Lower leg skin (tissue), 4 donors: ENCODE measurements around the gene LRG1. TPM values are rescaled to one million over a fixed set of nuclear protein-coding genes. Genes with fewer than 3 reads are reported as not detected.
"Not testable (repeated sequence)": the region's sequence is repeated elsewhere in the genome, so short reads cannot be mapped to it uniquely, and the experiment has no call there.

ENCODE experiments used
- DNase-seq, 2 donors: peaks; one replicate each; pipeline ENCODE4 v3.0.0-alpha.2; 2019; ENCODE audit warnings: low spot score in 2 of 2
- H3K4me3 ChIP-seq: fragments of 200-600 bp; sonication (generic); 2 replicates; pipeline ENCODE4 v1.5.1; 2017; ENCODE audit warnings: mild to moderate bottlenecking, low read depth; ENCODE audit not compliant: poor library complexity, severe bottlenecking
- CTCF ChIP-seq, 3 donors: fragments of 450-650 bp; IDR thresholded peaks; one replicate each; pipeline ENCODE4 v1.5.1; 2016; ENCODE audit warnings: antibody characterized with exemption in 3 of 3, mild to moderate bottlenecking in 3 of 3, moderate library complexity in 2 of 3
- POLR2A ChIP-seq, 2 donors: fragments of 450-650 bp; IDR thresholded peaks; one replicate each; pipeline ENCODE4 v1.6.1; 2016 to 2017; ENCODE audit warnings: antibody characterized with exemption in 2 of 2, mild to moderate bottlenecking in 1 of 2, moderate library complexity in 1 of 2
- WGBS, 2 donors: methylation state at CpG; one replicate each; pipeline ENCODE4 v1.1.5; 2018; 5-methylcytosine and 5-hydroxymethylcytosine counted together
- intact Hi-C: fragments of 100-400 bp; cut with DNase I; formaldehyde crosslinking; loops from one replicate; pipeline ENCODE4 v1.15.0; 2023; ENCODE audit warnings: low total_unique reads
- total RNA-seq, 4 donors: library from RNA; depleted of rRNA; stranded (reverse); fragments of >200 nt; gene quantifications; one replicate each; pipeline ENCODE4 v1.1.0, GENCODE V29; 2016

LRG1 gene
- total RNA-seq, 4 donors from 2014 or later: 1.8 to 9.9 (median 2.7) TPM

GRCh38 chr19:4533835-4534424, 5.9 kb downstream of the LRG1 start:
- WGBS, 2 donors: 69 to 82% methylated on average over 9 of the region's 9 CpGs
- TF ChIP-seq CTCF (IDR thresholded peaks at IDR 0.05) (no peak), POLR2A (IDR thresholded peaks at IDR 0.05) (no peak)
- H3K4me3 ChIP-seq: no peak overlapping the region
- intact Hi-C loops: no loop called here
- DNase-seq: no peak

- no peak for TF ChIP-seq CTCF (IDR thresholded peaks at IDR 0.05)
- H3K4me3 ChIP-seq: no peak overlapping the region
- no peak for DNase-seq
- intact Hi-C loops: no loop called here
- 75 to 77% methylated on average over 9 of the region's 9 CpGs for WGBS, 2 donors
Measured at GRCh38 chr19:4533334-4533733, 6.5 kb downstream of the LRG1 start.

GRCh38 chr19:4531562-4532165, 8.2 kb downstream of the LRG1 start:
- intact Hi-C loops: no loop called here
- 63 to 65% methylated on average over 20 of the region's 28 CpGs for WGBS, 2 donors
- no peak for DNase-seq
- TF ChIP-seq POLR2A (IDR thresholded peaks at IDR 0.05): no peak
- no peak overlapping the region for H3K4me3 ChIP-seq

GRCh38 chr19:4529924-4530522, 9.8 kb downstream of the LRG1 start:
- no peak for DNase-seq
- intact Hi-C loops: loop anchor here (10.0 kb wide), 1 partner anchor 255 kb away; the partner anchor contains the start of gene SHD
- no peak overlapping the region for H3K4me3 ChIP-seq
- 73 to 75% methylated on average over 14 of the region's 14 CpGs for WGBS, 2 donors
- no peak for TF ChIP-seq POLR2A (IDR thresholded peaks at IDR 0.05)

GRCh38 chr19:4528843-4529242, 11.0 kb downstream of the LRG1 start:
- WGBS, 2 donors: 75 to 77% methylated on average over 11 to 15 of the region's 15 CpGs
- TF ChIP-seq CTCF (IDR thresholded peaks at IDR 0.05) (no peak), POLR2A (IDR thresholded peaks at IDR 0.05) (no peak)
- H3K4me3 ChIP-seq: no peak overlapping the region
- intact Hi-C loops: loop anchor here (10.0 kb wide), 1 partner anchor 254 kb away; the partner anchor contains the start of gene SHD
- no peak for DNase-seq

- not testable (repeated sequence) for DNase-seq, H3K4me3 ChIP-seq
- 92 to 95% methylated on average over 8 of the region's 8 CpGs for WGBS, 2 donors
- intact Hi-C loops: loop anchor here (10.0 kb wide), 1 partner anchor 253 kb away; the partner anchor contains the start of gene SHD
Measured at GRCh38 chr19:4527377-4527776, 12.5 kb downstream of the LRG1 start.

GRCh38 chr19:4525563-4526002, 14.3 kb downstream of the LRG1 start:
- no peak for TF ChIP-seq CTCF (IDR thresholded peaks at IDR 0.05)
- no peak for TF ChIP-seq POLR2A (IDR thresholded peaks at IDR 0.05)
- WGBS, 2 donors: 74 to 80% methylated on average over 18 to 23 of the region's 23 CpGs
- H3K4me3 ChIP-seq: no peak overlapping the region
- intact Hi-C loops: loop anchor here (10.0 kb wide), 1 partner anchor 251 kb away; the partner anchor contains the start of gene SHD
- no peak for DNase-seq
